Left renal cortex interstitium (tissue), 4 donors: ENCODE measurements around the gene NTMT1. TPM values are rescaled to one million over a fixed set of nuclear protein-coding genes. Genes with fewer than 3 reads are reported as not detected.
A peak's percentile ranks its signal among the peaks of the same experiment; 100 is the strongest.

Source experiments
- DNase-seq, 4 donors: peaks; one replicate each; pipeline ENCODE4 v3.0.0-alpha.2; 2013; ENCODE audit warnings: low read depth in 4 of 4, low spot score in 2 of 4, missing footprints in 1 of 4
- polyA plus RNA-seq, 4 donors: library from polyadenylated mRNA; unstranded; fragments of 120-200 nt; gene quantifications; one replicate each; pipeline ENCODE4 v1.2.1, GENCODE V29; 2013; ENCODE audit not compliant: insufficient read length in 4 of 4

The NTMT1 gene
- polyA plus RNA-seq, 4 donors: 31.8 to 34.1 (median 32.7) TPM

- peak in 1 of 4 donors; percentile 68 for DNase-seq
Measured at GRCh38 chr9:129613520-129614175, 12.3 kb upstream of the NTMT1 start.

- no peak for DNase-seq
Measured at GRCh38 chr9:129614932-129615331, 11.0 kb upstream of the NTMT1 start.

- no peak for DNase-seq
Measured at GRCh38 chr9:129615407-129616285, 10.3 kb upstream of the NTMT1 start.

GRCh38 chr9:129617167-129617566 is 8.8 kb upstream of the NTMT1 start:
- DNase-seq: no peak

GRCh38 chr9:129619787-129620668 is 5.9 kb upstream of the NTMT1 start:
- no peak for DNase-seq

GRCh38 chr9:129620669-129621295 is 5.2 kb upstream of the NTMT1 start, which contains the start of gene C9orf50:
TSS of gene C9orf50 (minus strand) at chr9:129621101. CDS start at chr9:129620574, 527 bp downstream.
- no peak for DNase-seq

- DNase-seq: no peak
Measured at GRCh38 chr9:129623331-129623730, 2.6 kb upstream of the NTMT1 start.

- DNase-seq: no peak
Measured at GRCh38 chr9:129624168-129624759, 1.7 kb upstream of the NTMT1 start.

GRCh38 chr9:129624947-129625346 is 1.0 kb upstream of the NTMT1 start:
- no peak for DNase-seq

- DNase-seq: no peak
Measured at GRCh38 chr9:129626625-129627284, 792 bp downstream of the NTMT1 start.

- DNase-seq: no peak
Measured at GRCh38 chr9:129627556-129628440, 1.8 kb downstream of the NTMT1 start.

GRCh38 chr9:129628709-129629108 is 2.7 kb downstream of the NTMT1 start:
- DNase-seq: no peak

- no peak for DNase-seq
Measured at GRCh38 chr9:129629251-129629820, 3.4 kb downstream of the NTMT1 start.

GRCh38 chr9:129630967-129631673 is 5.2 kb downstream of the NTMT1 start:
- DNase-seq: no peak

- no peak for DNase-seq
Measured at GRCh38 chr9:129631674-129632129, 5.7 kb downstream of the NTMT1 start.

- no peak for DNase-seq
Measured at GRCh38 chr9:129632460-129632859, 6.5 kb downstream of the NTMT1 start.

- DNase-seq: no peak
Measured at GRCh38 chr9:129633207-129633606, 7.2 kb downstream of the NTMT1 start.
